Measurements from ENCODE around the gene TBX21.

- TF ChIP-seq CTCF (IDR thresholded peaks at IDR 0.05; ENCODE audit: borderline replicate concordance, extremely low read depth, low read length, poor library complexity, severe bottlenecking) (no peak), EZH2 (IDR thresholded peaks at IDR 0.05; ENCODE audit: borderline replicate concordance, low read depth, low read length, severe bottlenecking) (no peak)
These were observed 42.0 kb downstream of the TBX21 start for GRCh38 chr17:47774987-47775580.

Data from DND-41 (cell line).